Kidney epithelial cell (primary cell): Measurements from ENCODE around the gene GREM2. TPM values are rescaled to one million over a fixed set of nuclear protein-coding genes. Genes with fewer than 3 reads are reported as not detected.
A peak's percentile ranks its signal among the peaks of the same experiment; 100 is the strongest.

Source experiments
- DNase-seq: peaks from one replicate; pipeline ENCODE4 v3.0.0-alpha.2; 2010; ENCODE audit warnings: low read depth
- H3K27me3 ChIP-seq: 2 replicates; pipeline ENCODE4 v1.6.0; 2011; ENCODE audit warnings: low read length; ENCODE audit not compliant: control insufficient read depth, insufficient read depth
- H3K36me3 ChIP-seq: 2 replicates; pipeline ENCODE4 v1.5.1; 2011; ENCODE audit warnings: low read length; ENCODE audit not compliant: control insufficient read depth, insufficient read depth
- H3K4me3 ChIP-seq: 2 replicates; pipeline ENCODE4 v1.5.1; 2011; ENCODE audit warnings: low read depth, mild to moderate bottlenecking, control low read depth, low read length
- CTCF ChIP-seq: IDR thresholded peaks from 2 replicates; pipeline ENCODE4 v1.5.1; 2011; ENCODE audit warnings: mild to moderate bottlenecking, moderate library complexity, low read length, control low read depth, inconsistent platforms; ENCODE audit not compliant: insufficient read depth, poor library complexity, severe bottlenecking
- total RNA-seq: library from RNA; depleted of rRNA; stranded (reverse); fragments of >200 nt; gene quantifications from 2 replicates; pipeline ENCODE4 v1.2.3, GENCODE V29; 2015

Gene GREM2
- 0.04 and 0.14 TPM in 2 replicates for total RNA-seq

GRCh38 chr1:240611619-240612480, at the start of gene GREM2:
TSS of gene GREM2 (minus strand) at chr1:240612155. CDS start at chr1:240493475, 118,680 bp downstream.
- no peaks in the 10 kb centered on the region for H3K27me3 ChIP-seq

GRCh38 chr1:240658312-240658960, 46.5 kb upstream of the GREM2 start:
- no peak for TF ChIP-seq CTCF
- no peaks in the 10 kb centered on the region for H3K36me3 ChIP-seq
- no peak overlapping the region for H3K4me3 ChIP-seq
- no peaks in the 10 kb centered on the region for H3K27me3 ChIP-seq
- DNase-seq: peak; percentile 1

More at GRCh38 chr1:240611619-240612480, at the start of gene GREM2:
- Histone ChIP-seq H3K36me3 (no peaks in the 10 kb centered on the region), H3K4me3 (peak within 1 kb of the TSS; percentile 58)
- TF ChIP-seq CTCF: no peak
- peak; percentile 72 for DNase-seq

- Histone ChIP-seq H3K27me3 (no peaks in the 10 kb centered on the region), H3K4me3 (no peak overlapping the region), H3K36me3 (no peaks in the 10 kb centered on the region)
- no peak for DNase-seq
- no peak for TF ChIP-seq CTCF
Observed at GRCh38 chr1:240656531-240656930, 44.6 kb upstream of the GREM2 start.

- Histone ChIP-seq H3K27me3 (no peaks in the 10 kb centered on the region), H3K36me3 (no peaks in the 10 kb centered on the region), H3K4me3 (no peak overlapping the region)
- no peak for TF ChIP-seq CTCF
- DNase-seq: no peak
Observed at GRCh38 chr1:240652961-240653409, 41.0 kb upstream of the GREM2 start.

GRCh38 chr1:240652549-240652948, 40.6 kb upstream of the GREM2 start:
- Histone ChIP-seq H3K27me3 (no peaks in the 10 kb centered on the region), H3K36me3 (no peaks in the 10 kb centered on the region), H3K4me3 (no peak overlapping the region)
- no peak for DNase-seq
- TF ChIP-seq CTCF: no peak
